Activated CD4-positive, CD25-positive, alpha-beta regulatory T cell treated with anti-CD3 and anti-CD28 coated beads, Interleukin-2, amount 50 U/mL, for 24 hours (primary cell): Measurements from ENCODE around the gene MYEOV.

Experiments used
- ATAC-seq, 2 donors: fragments of 150-1000 bp; cut with Tn5 transposase; one replicate each; pipeline ENCODE4 v1.10.0; 2021; ENCODE audit warnings: mild to moderate bottlenecking in 1 of 2, moderate library complexity in 1 of 2

Gene MYEOV

GRCh38 chr11:69304258-69304657, 10.3 kb downstream of the MYEOV start:
- no peak for ATAC-seq

GRCh38 chr11:69304686-69305085, 10.7 kb downstream of the MYEOV start:
- no peak for ATAC-seq

- no peak for ATAC-seq
Observed at GRCh38 chr11:69305885-69306540, 12.1 kb downstream of the MYEOV start.

- no peak for ATAC-seq
Observed at GRCh38 chr11:69306821-69307220, 12.9 kb downstream of the MYEOV start.

- no peak for ATAC-seq
Observed at GRCh38 chr11:69307421-69307820, 13.5 kb downstream of the MYEOV start.

- ATAC-seq = no peak
Observed at GRCh38 chr11:69307871-69308431, 14.0 kb downstream of the MYEOV start.

GRCh38 chr11:69308491-69308911, 14.5 kb downstream of the MYEOV start:
- ATAC-seq = no peak

- ATAC-seq = no peak
Observed at GRCh38 chr11:69308936-69309615, 15.1 kb downstream of the MYEOV start.

GRCh38 chr11:69309631-69310280, 15.8 kb downstream of the MYEOV start:
- ATAC-seq = no peak

- no peak for ATAC-seq
Observed at GRCh38 chr11:69310351-69310750, 16.4 kb downstream of the MYEOV start.

GRCh38 chr11:69310934-69311766, 17.2 kb downstream of the MYEOV start:
- peak; percentile 42 to 65 for ATAC-seq

- no peak for ATAC-seq
Observed at GRCh38 chr11:69311767-69312385, 17.9 kb downstream of the MYEOV start.

GRCh38 chr11:69312453-69313404, 18.8 kb downstream of the MYEOV start:
- ATAC-seq = no peak

GRCh38 chr11:69313992-69314391, 20.0 kb downstream of the MYEOV start:
- ATAC-seq = no peak

GRCh38 chr11:69314555-69314954, 20.6 kb downstream of the MYEOV start:
- ATAC-seq = no peak

- no peak for ATAC-seq
Observed at GRCh38 chr11:69316956-69317355, 23.0 kb downstream of the MYEOV start.

- ATAC-seq = no peak
Observed at GRCh38 chr11:69317401-69318092, 23.6 kb downstream of the MYEOV start.

- no peak for ATAC-seq
Observed at GRCh38 chr11:69318093-69318420, 24.1 kb downstream of the MYEOV start.

- ATAC-seq = no peak
Observed at GRCh38 chr11:69319255-69320106, 25.5 kb downstream of the MYEOV start.

GRCh38 chr11:69320326-69320725, 26.4 kb downstream of the MYEOV start:
- ATAC-seq = no peak
